ENCODE measurements around the gene AFF3. TPM values are rescaled to one million over a fixed set of nuclear protein-coding genes. Genes with fewer than 3 reads are reported as not detected.

AFF3 gene
- total and polyA plus RNA-seq, 2 of the 4 experiments (the other 2 are of a cell fraction), result 12.9 to 14.3 TPM

DNA sequence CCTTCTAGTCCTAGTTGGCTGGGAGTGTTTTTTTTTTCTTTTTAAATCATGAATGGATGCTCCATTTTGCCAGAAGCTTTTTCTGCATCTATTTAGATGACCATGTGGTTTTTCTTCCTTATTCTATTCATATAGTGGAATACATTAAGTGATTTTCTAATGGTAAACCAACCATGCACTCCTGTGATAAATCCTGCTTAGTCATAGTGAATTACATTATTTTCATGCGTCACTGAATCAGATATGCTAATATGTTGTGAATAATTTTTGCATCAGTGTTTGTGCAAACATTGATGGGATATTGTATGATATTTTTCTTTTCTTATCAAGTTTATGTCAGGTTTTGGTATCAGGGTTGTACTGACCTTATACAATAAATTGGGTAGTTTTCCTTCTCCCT lies 423.3 kb downstream of the AFF3 start:
- H3K23ac ChIP-seq (ENCODE audit: low read depth, low read length), result no peak overlapping the region
- no peak overlapping the region for H3K4ac ChIP-seq (ENCODE audit: low read depth, low read length)
- H2BK120ac ChIP-seq (ENCODE audit: low read depth, low read length), result no peak overlapping the region
- no peak overlapping the region for H3K18ac ChIP-seq (ENCODE audit: low read depth, low read length)
- H2AK9ac ChIP-seq (replicated peaks; ENCODE audit: low read depth, low read length, poor library complexity), result no peak overlapping the region
- in situ Hi-C loops (cut with MboI; ENCODE audit: low sequenced_read_pairs), result loop anchor here (25.0 kb wide), 1 partner anchor 668 kb away; no protein-coding TSS in a partner anchor
- H3K4me2 ChIP-seq (ENCODE audit: low read depth, low read length), result no peak overlapping the region
- peaks cover 4% of the 10 kb centered on the region; the same call in 1 of the 2 replicates for H3K36me3 ChIP-seq (ENCODE audit: control insufficient read depth, insufficient read depth, low read length)
- DNase-seq (no peak), ATAC-seq (ENCODE audit: low read depth) (no peak)
- no peak overlapping the region for H4K5ac ChIP-seq (ENCODE audit: low read depth, low read length)
- no peak overlapping the region for H3K56ac ChIP-seq (ENCODE audit: extremely low read depth, insufficient read depth, low read length)
- ChIA-PET CTCF (no interaction called here), POLR2A (ENCODE audit: unreplicated experiment) (no interaction called here)
- H3K27me3 ChIP-seq (ENCODE audit: control insufficient read depth, insufficient read depth, low read length), result no peaks in the 10 kb centered on the region
- intact Hi-C loops (cut with micrococcal nuclease), result no loop called here
- H2BK20ac ChIP-seq (ENCODE audit: low read depth, low read length), result no peak overlapping the region
- no peak overlapping the region for H3K9ac ChIP-seq (ENCODE audit: low read depth, low read length)
- WGBS, 2 experiments (ENCODE audit: extremely low coverage in 2 of 2, insufficient read length in 1 of 2), result no CpG with 5 or more reads among the region's 1 CpG
- peaks cover 2% of the 10 kb centered on the region for H3K4me1 ChIP-seq (ENCODE audit: control insufficient read depth, insufficient read depth, low read length)
- H4K91ac ChIP-seq (ENCODE audit: insufficient read depth, low read depth, low read length), result no peak overlapping the region
- no peak overlapping the region for H2AK5ac ChIP-seq (ENCODE audit: low read depth, low read length)
- no peak overlapping the region for H2AFZ ChIP-seq (replicated peaks; ENCODE audit: low read length, poor library complexity)
- H3K79me1 ChIP-seq (ENCODE audit: low read depth in 1 of 2, low read length in 2 of 2), result peaks cover 0 to 3% of the 10 kb centered on the region in 2 experiments; a peak in 1 of 4 replicates
- no peaks in the 10 kb centered on the region for H4K20me1 ChIP-seq (ENCODE audit: insufficient read depth, low read length)
- H3K14ac ChIP-seq (replicated peaks; ENCODE audit: low read depth, low read length), result no peak overlapping the region
- no peak overlapping the region for H4K8ac ChIP-seq (ENCODE audit: low read depth in 2 of 2, low read length in 2 of 2)
- H2BK15ac ChIP-seq (ENCODE audit: low read depth, low read length), result no peak overlapping the region
- H3K27ac ChIP-seq (ENCODE audit: insufficient read depth, low read length), result no peak overlapping the region
- dilution Hi-C loops (cut with HindIII; ENCODE audit: low sequenced_read_pairs, unreplicated experiment), result no loop called here
- BruUV-seq (replicated peaks), result no TSS peak
- no peak overlapping the region for H3K4me3 ChIP-seq (ENCODE audit: insufficient read depth, low read depth, low read length)
- TF ChIP-seq MXI1 (IDR thresholded peaks at IDR 0.05; ENCODE audit: borderline replicate concordance, low read depth, low read length), result no peak
- no peak for TF ChIP-seq FOS (IDR thresholded peaks at IDR 0.05; ENCODE audit: low read depth, low read length)
- TF ChIP-seq, protein P1, sequence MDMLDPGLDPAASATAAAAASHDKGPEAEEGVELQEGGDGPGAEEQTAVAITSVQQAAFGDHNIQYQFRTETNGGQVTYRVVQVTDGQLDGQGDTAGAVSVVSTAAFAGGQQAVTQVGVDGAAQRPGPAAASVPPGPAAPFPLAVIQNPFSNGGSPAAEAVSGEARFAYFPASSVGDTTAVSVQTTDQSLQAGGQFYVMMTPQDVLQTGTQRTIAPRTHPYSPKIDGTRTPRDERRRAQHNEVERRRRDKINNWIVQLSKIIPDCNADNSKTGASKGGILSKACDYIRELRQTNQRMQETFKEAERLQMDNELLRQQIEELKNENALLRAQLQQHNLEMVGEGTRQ (IDR thresholded peaks at IDR 0.05; ENCODE audit: low read depth, low read length), result no peak
- TF ChIP-seq SMC3 (IDR thresholded peaks at IDR 0.05; ENCODE audit: low read depth, low read length), result no peak
- TF ChIP-seq RFX5 (IDR thresholded peaks at IDR 0.05; ENCODE audit: low read depth, low read length), result no peak
- TF ChIP-seq, protein P2, sequence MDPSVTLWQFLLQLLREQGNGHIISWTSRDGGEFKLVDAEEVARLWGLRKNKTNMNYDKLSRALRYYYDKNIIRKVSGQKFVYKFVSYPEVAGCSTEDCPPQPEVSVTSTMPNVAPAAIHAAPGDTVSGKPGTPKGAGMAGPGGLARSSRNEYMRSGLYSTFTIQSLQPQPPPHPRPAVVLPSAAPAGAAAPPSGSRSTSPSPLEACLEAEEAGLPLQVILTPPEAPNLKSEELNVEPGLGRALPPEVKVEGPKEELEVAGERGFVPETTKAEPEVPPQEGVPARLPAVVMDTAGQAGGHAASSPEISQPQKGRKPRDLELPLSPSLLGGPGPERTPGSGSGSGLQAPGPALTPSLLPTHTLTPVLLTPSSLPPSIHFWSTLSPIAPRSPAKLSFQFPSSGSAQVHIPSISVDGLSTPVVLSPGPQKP (IDR thresholded peaks at IDR 0.05; ENCODE audit: borderline replicate concordance, low read depth, low read length), result no peak
- TF ChIP-seq MAZ (IDR thresholded peaks at IDR 0.05; ENCODE audit: borderline replicate concordance, low read depth, low read length), result no peak
- no peak for TF ChIP-seq RCOR1 (IDR thresholded peaks at IDR 0.05; ENCODE audit: insufficient replicate concordance, low read length)
- no peak for TF ChIP-seq POLR2A (IDR thresholded peaks at IDR 0.05; ENCODE audit: low read depth, low read length)
- TF ChIP-seq MAFK (IDR thresholded peaks at IDR 0.05; ENCODE audit: low read depth, low read length), result no peak
- no peak for TF ChIP-seq RAD21 (IDR thresholded peaks at IDR 0.05; ENCODE audit: low read length)
- H2BK5ac ChIP-seq (ENCODE audit: low read depth, low read length, poor library complexity, severe bottlenecking), result no peak overlapping the region
- peaks cover 5% of the 10 kb centered on the region for H3K9me3 ChIP-seq (ENCODE audit: control insufficient read depth, insufficient read depth, low read length)
- H3K9me1 ChIP-seq (ENCODE audit: insufficient read depth, low read length), result 0 out of 2 replicates have a peak, but pooled peaks cover 3% of the 10 kb centered on the region

Data from IMR-90 (cell line).